GM21390 (cell line): ENCODE data around the gene MAPKAP1.

ENCODE experiments used
- ATAC-seq: cut with Tn5 transposase; IDR thresholded peaks from one replicate; pipeline ENCODE4 v1.9.1; 2021; ENCODE audit not compliant: unreplicated experiment

The MAPKAP1 gene

GRCh38 chr9:125493384-125493783 lies 213.6 kb downstream of the MAPKAP1 start:
- no peak for ATAC-seq

GRCh38 chr9:125492719-125493118 lies 214.3 kb downstream of the MAPKAP1 start:
- ATAC-seq, result no peak

- ATAC-seq, result no peak
These were observed 219.2 kb downstream of the MAPKAP1 start for GRCh38 chr9:125487842-125488241.

GRCh38 chr9:125486576-125486975 lies 220.4 kb downstream of the MAPKAP1 start:
- no peak for ATAC-seq

GRCh38 chr9:125486152-125486508 lies 220.9 kb downstream of the MAPKAP1 start:
- ATAC-seq, result no peak

GRCh38 chr9:125485471-125486151 lies 221.4 kb downstream of the MAPKAP1 start:
- ATAC-seq, result no peak

- no peak for ATAC-seq
These were observed 222.4 kb downstream of the MAPKAP1 start for GRCh38 chr9:125484350-125485282.

- no peak for ATAC-seq
These were observed 223.3 kb downstream of the MAPKAP1 start for GRCh38 chr9:125483697-125484096.

GRCh38 chr9:125479846-125480615 lies 227.0 kb downstream of the MAPKAP1 start:
- ATAC-seq, result no peak

GRCh38 chr9:125477089-125477544 lies 229.9 kb downstream of the MAPKAP1 start:
- ATAC-seq, result no peak

- no peak for ATAC-seq
These were observed 230.4 kb downstream of the MAPKAP1 start for GRCh38 chr9:125476645-125477044.

- ATAC-seq, result no peak
These were observed 231.6 kb downstream of the MAPKAP1 start for GRCh38 chr9:125475385-125475784.

- no peak for ATAC-seq
These were observed 233.9 kb downstream of the MAPKAP1 start for GRCh38 chr9:125472926-125473701.

GRCh38 chr9:125472562-125472925 lies 234.5 kb downstream of the MAPKAP1 start:
- no peak for ATAC-seq

GRCh38 chr9:125470767-125471580 lies 236.0 kb downstream of the MAPKAP1 start:
- ATAC-seq, result no peak

- ATAC-seq, result no peak
These were observed 236.8 kb downstream of the MAPKAP1 start for GRCh38 chr9:125470189-125470588.

GRCh38 chr9:125468646-125469045 lies 238.4 kb downstream of the MAPKAP1 start:
- no peak for ATAC-seq

GRCh38 chr9:125467116-125467740 lies 239.8 kb downstream of the MAPKAP1 start:
- no peak for ATAC-seq

GRCh38 chr9:125466411-125466810 lies 240.6 kb downstream of the MAPKAP1 start:
- no peak for ATAC-seq
